Upper lobe of left lung (tissue), 6 donors: Measurements from ENCODE around the gene FANCG. TPM values are rescaled to one million over a fixed set of nuclear protein-coding genes. Genes with fewer than 3 reads are reported as not detected.

Experiments used
- ATAC-seq, 2 donors: fragments of 200-7000 bp; cut with Tn5 transposase; one replicate each; pipeline ENCODE4 v1.9.1; 2022; ENCODE audit warnings: mild to moderate bottlenecking in 2 of 2, moderate library complexity in 2 of 2; ENCODE audit not compliant: low FRiP score in 2 of 2
- DNase-seq, 2 donors: peaks; one replicate each; pipeline ENCODE4 v3.0.0-alpha.2; 2019 to 2020
- H3K27ac ChIP-seq, 4 donors: fragments of 200-600 bp; sonication (generic); one replicate each; pipeline ENCODE4 v1.5.1; 2016 to 2019
- H3K27me3 ChIP-seq, 4 donors: fragments of 200-600 bp; sonication (generic); one replicate each; pipeline ENCODE4 v1.5.1; 2017 to 2019
- H3K36me3 ChIP-seq, 4 donors: fragments of 200-600 bp; sonication (generic); one replicate each; pipeline ENCODE4 v1.5.1; 2016 to 2019
- H3K4me1 ChIP-seq, 4 donors: fragments of 200-600 bp; sonication (generic); one replicate each; pipeline ENCODE4 v1.5.1; 2018 to 2019
- H3K4me3 ChIP-seq, 4 donors: fragments of 200-600 bp; sonication (generic); one replicate each; pipeline ENCODE4 v1.5.1; 2017 to 2019; ENCODE audit warnings: mild to moderate bottlenecking in 2 of 4, moderate library complexity in 1 of 4
- H3K9me3 ChIP-seq, 4 donors: fragments of 200-600 bp; sonication (generic); one replicate each; pipeline ENCODE4 v1.5.1; 2018 to 2019
- EP300 ChIP-seq, 4 donors: sonication (generic); formaldehyde crosslinking; IDR thresholded peaks; one replicate each; pipeline ENCODE4 v1.5.1; 2017; ENCODE audit warnings: antibody characterized with exemption in 4 of 4, control low read depth in 2 of 4
- POLR2A ChIP-seq, 4 donors: fragments of 450-650 bp; IDR thresholded peaks; one replicate each; pipeline ENCODE4 v1.5.1; 2016 to 2017; ENCODE audit warnings: antibody characterized with exemption in 4 of 4, mild to moderate bottlenecking in 2 of 4
- POLR2AphosphoS5 ChIP-seq, 2 donors: sonication (generic); formaldehyde crosslinking; IDR thresholded peaks; one replicate each; pipeline ENCODE4 v1.5.1; 2017; ENCODE audit warnings: antibody characterized with exemption in 2 of 2
- WGBS, 2 donors: methylation state at CpG; one replicate each; pipeline ENCODE4 v1.1.5; 2017 to 2018; 5-methylcytosine and 5-hydroxymethylcytosine counted together
- total RNA-seq, 6 donors: library from RNA; depleted of rRNA in 4 of 6; stranded (reverse); fragments of >200 nt in 4 of 6; gene quantifications; one replicate each; pipeline versions ENCODE4 v1.1.0 to v1.2.1, GENCODE V29; 2016 to 2021
- TF ChIP-seq, protein P1 (sequence below), 6 experiments: fragments of 450-650 bp in 4 of 6; fragments of 200-600 bp in 2 of 6; sonication (generic) in 2 of 6; IDR thresholded peaks; one replicate each; pipeline ENCODE4 v1.5.1; 2016 to 2019; ENCODE audit warnings: antibody characterized with exemption in 6 of 6
- donor health status: DM: no; HTN: no; CAD: no; lungs with moderate emphysema.
- donor health status: DM: no; HTN: yes; CAD: no; lungs with severe emphysema.

Gene FANCG
- total RNA-seq, 6 donors from 2014 or later, result 4.7 to 61.8 (median 9.1) TPM

GRCh38 chr9:35114840-35115628, 35.3 kb upstream of the FANCG start:
- H3K4me1 ChIP-seq, result peaks cover 50 to 65% (median 56%) of the 10 kb centered on the region in 4 donors
- WGBS, 2 donors, result 10 to 15% methylated on average over 11 to 12 of the region's 12 CpGs
- no peaks in the 10 kb centered on the region for H3K9me3 ChIP-seq
- peak; percentile 33 to 54 for TF ChIP-seq POLR2AphosphoS5 (IDR thresholded peaks at IDR 0.05)
- TF ChIP-seq, protein P1, sequence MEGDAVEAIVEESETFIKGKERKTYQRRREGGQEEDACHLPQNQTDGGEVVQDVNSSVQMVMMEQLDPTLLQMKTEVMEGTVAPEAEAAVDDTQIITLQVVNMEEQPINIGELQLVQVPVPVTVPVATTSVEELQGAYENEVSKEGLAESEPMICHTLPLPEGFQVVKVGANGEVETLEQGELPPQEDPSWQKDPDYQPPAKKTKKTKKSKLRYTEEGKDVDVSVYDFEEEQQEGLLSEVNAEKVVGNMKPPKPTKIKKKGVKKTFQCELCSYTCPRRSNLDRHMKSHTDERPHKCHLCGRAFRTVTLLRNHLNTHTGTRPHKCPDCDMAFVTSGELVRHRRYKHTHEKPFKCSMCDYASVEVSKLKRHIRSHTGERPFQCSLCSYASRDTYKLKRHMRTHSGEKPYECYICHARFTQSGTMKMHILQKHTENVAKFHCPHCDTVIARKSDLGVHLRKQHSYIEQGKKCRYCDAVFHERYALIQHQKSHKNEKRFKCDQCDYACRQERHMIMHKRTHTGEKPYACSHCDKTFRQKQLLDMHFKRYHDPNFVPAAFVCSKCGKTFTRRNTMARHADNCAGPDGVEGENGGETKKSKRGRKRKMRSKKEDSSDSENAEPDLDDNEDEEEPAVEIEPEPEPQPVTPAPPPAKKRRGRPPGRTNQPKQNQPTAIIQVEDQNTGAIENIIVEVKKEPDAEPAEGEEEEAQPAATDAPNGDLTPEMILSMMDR (IDR thresholded peaks at IDR 0.05), result no peak
- peak in 1 of 4 donors; percentile 50 for TF ChIP-seq POLR2A (IDR thresholded peaks at IDR 0.05)
- TF ChIP-seq EP300 (IDR thresholded peaks at IDR 0.05), result no peak
- no peaks in the 10 kb centered on the region for H3K27me3 ChIP-seq
- no peaks in the 10 kb centered on the region for H3K36me3 ChIP-seq
- ATAC-seq (peak; percentile 26 to 29), DNase-seq (peak in 1 of 2 donors; percentile 83)
- H3K27ac ChIP-seq, result peak overlapping the region; percentile 88 to 98 (median 94)
- peak overlapping the region; percentile 43 to 81 (median 64) for H3K4me3 ChIP-seq

DNA sequence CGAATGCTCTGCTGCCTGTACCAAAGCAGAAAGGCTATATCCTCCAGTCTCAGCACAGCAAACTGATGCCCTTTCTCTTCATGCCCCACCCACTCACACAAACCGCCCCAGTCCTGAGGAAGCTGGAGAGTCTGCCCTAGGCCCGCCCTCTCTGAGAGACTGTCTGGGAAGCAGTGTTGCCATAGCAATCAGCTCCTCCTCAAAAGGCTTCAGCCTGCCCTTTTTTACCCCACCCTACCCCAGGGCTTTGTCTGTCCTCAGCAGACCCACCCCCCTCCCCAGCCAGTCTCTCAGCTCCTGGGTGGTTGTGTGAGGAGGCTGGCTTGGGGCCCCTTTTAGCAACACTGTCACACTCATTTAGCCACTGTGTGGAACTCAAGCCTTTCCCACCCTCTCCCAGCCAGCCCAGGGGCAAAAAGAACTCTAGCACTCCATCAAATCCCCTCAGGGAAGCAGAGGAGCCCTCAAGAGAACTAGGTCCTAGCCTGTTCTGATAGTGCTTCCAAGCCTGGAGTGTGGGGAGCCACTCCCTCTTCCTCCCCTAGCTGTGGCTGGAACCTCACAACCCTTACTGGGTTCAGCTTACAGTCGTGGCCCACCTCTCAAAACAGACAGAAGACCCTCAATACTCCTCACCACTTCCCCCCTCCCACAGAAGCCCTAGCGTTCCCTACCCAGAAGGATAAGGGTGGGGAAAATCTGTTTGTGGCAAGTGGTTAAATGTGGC, 34.5 kb upstream of the FANCG start:
- peak overlapping the region; percentile 43 to 81 (median 64) for H3K4me3 ChIP-seq
- DNase-seq, result peak in 1 of 2 donors; percentile 93
- 0 to 6% methylated on average over 2 to 5 of the region's 5 CpGs for WGBS, 2 donors
- H3K36me3 ChIP-seq, result no peaks in the 10 kb centered on the region
- peak; percentile 21 to 65 for ATAC-seq
- H3K27me3 ChIP-seq, result no peaks in the 10 kb centered on the region
- peaks cover 54 to 72% (median 63%) of the 10 kb centered on the region in 4 donors for H3K4me1 ChIP-seq
- peak overlapping the region; percentile 88 to 98 (median 94) for H3K27ac ChIP-seq
- no peaks in the 10 kb centered on the region for H3K9me3 ChIP-seq
- TF ChIP-seq POLR2A (IDR thresholded peaks at IDR 0.05), result no peak
- peak in 1 of 2 donors; percentile 40 for TF ChIP-seq POLR2AphosphoS5 (IDR thresholded peaks at IDR 0.05)
- no peak for TF ChIP-seq EP300 (IDR thresholded peaks at IDR 0.05)
- TF ChIP-seq, protein P1 (IDR thresholded peaks at IDR 0.05), result no peak

DNA sequence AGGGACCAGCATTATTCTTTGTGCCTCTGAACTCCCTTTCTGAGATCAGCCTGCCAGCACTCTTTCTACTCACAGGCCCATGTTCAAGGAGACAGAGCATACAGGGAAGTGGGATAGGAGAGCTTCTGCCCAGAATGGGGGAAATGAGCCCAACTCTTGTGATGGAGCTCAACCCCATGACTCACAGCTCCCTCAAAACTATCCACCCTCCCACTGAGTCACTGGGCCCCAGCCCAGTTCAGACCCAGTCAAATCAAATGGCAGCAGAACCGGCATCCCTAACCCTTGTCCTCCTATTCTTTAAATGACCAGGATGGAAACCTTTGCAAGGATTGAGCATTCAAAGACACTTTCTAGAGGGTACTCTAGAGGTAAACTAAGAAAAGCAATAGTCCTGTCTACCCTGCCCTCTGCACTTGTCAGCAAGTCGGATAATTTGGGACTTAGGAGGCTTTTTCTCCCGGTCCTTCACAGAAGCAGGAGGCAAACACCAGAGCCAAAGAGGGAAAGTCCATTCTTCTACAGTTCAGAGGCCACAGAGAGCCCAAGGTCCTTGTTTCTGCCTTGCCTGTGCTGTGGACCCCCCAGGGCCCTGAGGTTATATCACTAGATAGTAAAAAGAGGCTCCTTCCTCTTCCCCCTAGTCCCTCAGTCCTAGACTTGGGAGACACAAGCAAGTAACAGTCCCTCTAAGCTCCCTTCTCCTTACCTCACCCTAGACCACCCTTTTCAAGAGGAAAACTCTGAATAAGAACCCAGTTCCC, 32.7 kb upstream of the FANCG start:
- Histone ChIP-seq H3K27me3 (no peaks in the 10 kb centered on the region), H3K4me3 (peak overlapping the region in 1 of 4 donors; percentile 87), H3K9me3 (no peaks in the 10 kb centered on the region), H3K36me3 (peaks cover 2 to 18% (median 13%) of the 10 kb centered on the region in 4 donors), H3K4me1 (peaks cover 54 to 76% (median 63%) of the 10 kb centered on the region in 4 donors), H3K27ac (peak overlapping the region; percentile 85 to 98 (median 94))
- ATAC-seq, result peak in 1 of 2 donors; percentile 33
- TF ChIP-seq POLR2AphosphoS5 (IDR thresholded peaks at IDR 0.05) (peak; percentile 11 to 15), EP300 (IDR thresholded peaks at IDR 0.05) (no peak)
- DNase-seq, result peak in 1 of 2 donors; percentile 69
- WGBS, 2 donors, result 78 to 82% methylated on average over 3 of the region's 3 CpGs

- Histone ChIP-seq H3K9me3 (no peaks in the 10 kb centered on the region), H3K36me3 (peaks cover 4 to 30% (median 24%) of the 10 kb centered on the region in 4 donors), H3K27me3 (no peaks in the 10 kb centered on the region), H3K4me3 (peak overlapping the region; percentile 58 to 87 (median 72)), H3K4me1 (peaks cover 47 to 66% (median 53%) of the 10 kb centered on the region in 4 donors), H3K27ac (peak overlapping the region; percentile 86 to 98 (median 94))
- DNase-seq, result peak; percentile 99
- peak; percentile 87 to 92 for ATAC-seq
- TF ChIP-seq POLR2AphosphoS5 (IDR thresholded peaks at IDR 0.05) (peak in 1 of 2 donors; percentile 57), POLR2A (IDR thresholded peaks at IDR 0.05) (peak in 1 of 4 donors; percentile 72)
- TF ChIP-seq, protein P1 (IDR thresholded peaks at IDR 0.05), result no peak
- WGBS, 2 donors, result 2% methylated on average over 31 to 36 of the region's 57 CpGs
Observed at GRCh38 chr9:35111001-35111933, 31.5 kb upstream of the FANCG start.
